Loucy (cell line): ENCODE measurements around the gene LRP1-AS.
"Not testable (repeated sequence)": the region's sequence is repeated elsewhere in the genome, so short reads cannot be mapped to it uniquely, and the experiment has no call there.

Source experiments
- CTCF ChIP-seq: fragments of 200-600 bp; sonication (generic); conservative IDR thresholded peaks from 2 replicates; pipeline ENCODE4 v1.5.1; 2014; ENCODE audit warnings: mild to moderate bottlenecking, antibody characterized with exemption, low read length
- EZH2phosphoT487 ChIP-seq: fragments of 200-600 bp; IDR thresholded peaks from 2 replicates; pipeline ENCODE4 v1.6.1; 2018; ENCODE audit warnings: antibody characterized with exemption, mild to moderate bottlenecking, moderate library complexity, borderline replicate concordance

- TF ChIP-seq CTCF, EZH2phosphoT487: not testable (repeated sequence)
These were observed 26.7 kb downstream of the LRP1-AS start for GRCh38 chr12:57120718-57121117.
